ENCODE measurements around the gene CEP72. TPM values are rescaled to one million over a fixed set of nuclear protein-coding genes. Genes with fewer than 3 reads are reported as not detected.

The CEP72 gene
- total and polyA plus RNA-seq, 10 of the 15 experiments (the other 5 are each of a cell fraction or from before 2014, with no cell fraction given), result 0.35 to 13.5 (median 8.3) TPM

DNA sequence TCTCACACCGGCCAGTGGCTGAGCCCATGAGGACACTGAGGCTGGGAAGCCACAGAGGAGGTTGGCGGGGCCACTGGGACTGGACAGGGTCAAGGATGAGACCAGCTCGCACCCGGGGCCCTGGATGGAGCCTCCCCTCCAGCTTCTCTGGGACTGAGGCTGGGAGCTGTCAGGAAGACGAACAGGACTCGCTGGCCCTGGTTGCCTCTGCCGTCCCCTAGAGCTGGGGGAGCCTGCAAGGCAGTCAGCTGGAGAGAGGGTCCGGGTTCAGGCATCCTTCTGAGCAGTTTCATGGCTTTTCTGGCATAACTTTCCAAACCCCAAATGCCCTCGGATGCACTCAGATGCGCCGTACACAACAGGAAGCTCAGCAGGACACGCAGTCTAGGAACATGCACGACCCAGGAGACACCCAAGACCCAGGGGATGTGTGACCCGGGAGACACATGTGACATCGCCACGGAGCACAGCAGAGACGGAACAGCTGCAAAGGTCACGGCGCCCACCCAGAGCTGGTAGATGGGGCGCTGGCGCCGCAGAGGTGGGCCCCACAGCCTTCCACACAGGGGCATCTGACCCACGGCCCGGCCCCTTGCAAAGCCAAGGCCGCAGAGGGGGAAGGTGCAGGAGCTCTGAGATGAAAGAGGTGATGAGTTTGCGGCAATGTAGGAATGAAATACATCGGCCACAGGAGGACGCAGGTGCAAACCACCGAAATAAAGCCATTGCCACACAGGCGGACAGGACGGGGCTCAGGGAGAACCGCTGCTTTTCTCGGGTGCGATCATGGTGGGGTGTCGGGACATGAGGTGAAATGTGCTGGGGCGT is 63.9 kb downstream of the CEP72 start:
- H3K4me1 ChIP-seq (ENCODE audit: control insufficient read depth, insufficient read depth, low read length), result no peaks in the 10 kb centered on the region
- 60% methylated on average over 31 of the region's 36 CpGs for WGBS (ENCODE audit: insufficient coverage, insufficient replicate concordance, low lambda C conversion rate, missing lambda C conversion rate)
- POLR2A ChIA-PET, result no interaction called here
- FAIRE-seq (no peak), ATAC-seq (no peak), DNase-seq (ENCODE audit: low read depth, low spot score) (no peak)
- intact Hi-C loops (cut with micrococcal nuclease; ENCODE audit: unreplicated experiment), result no loop called here
- RAD21 ChIA-PET (ENCODE audit: unreplicated experiment), result no interaction called here
- no peak overlapping the region for H3K4me2 ChIP-seq (ENCODE audit: control insufficient read depth, insufficient read depth)
- H3K4me3 ChIP-seq, result no peak overlapping the region
- H3K79me2 ChIP-seq (ENCODE audit: control insufficient read depth, insufficient read depth, low read length), result no peaks in the 10 kb centered on the region
- H3K36me3 ChIP-seq (ENCODE audit: control insufficient read depth in 2 of 2, insufficient read depth in 2 of 2, low read length in 1 of 2), result no peaks in the 10 kb centered on the region
- BruUV-seq (replicated peaks), result no TSS peak
- no peak overlapping the region for H2AFZ ChIP-seq (ENCODE audit: control insufficient read depth, low read depth, low read length)
- no peaks in the 10 kb centered on the region for H3K9me3 ChIP-seq (replicated peaks; ENCODE audit: control insufficient read depth, insufficient read depth, low read length)
- H4K20me1 ChIP-seq (ENCODE audit: control insufficient read depth, insufficient read depth), result no peaks in the 10 kb centered on the region
- TF ChIP-seq FOS (IDR thresholded peaks at IDR 0.05; ENCODE audit: borderline replicate concordance, extremely low read depth, insufficient read length), result no peak
- SMC1A ChIA-PET (ENCODE audit: uncharacterized antibody, unreplicated experiment), result no interaction called here
- H3K9ac ChIP-seq (ENCODE audit: control insufficient read depth, insufficient read depth, low read length), result no peak overlapping the region
- no peak overlapping the region for H3K27ac ChIP-seq (ENCODE audit: control insufficient read depth, insufficient read depth)
- no peaks in the 10 kb centered on the region for H3K27me3 ChIP-seq (replicated peaks in 1 of 2; ENCODE audit: control insufficient read depth in 2 of 2, insufficient read depth in 2 of 2, low read length in 1 of 2)
- in situ Hi-C loops (cut with MboI), result no loop called here
- CTCF ChIA-PET, result no interaction called here

DNA sequence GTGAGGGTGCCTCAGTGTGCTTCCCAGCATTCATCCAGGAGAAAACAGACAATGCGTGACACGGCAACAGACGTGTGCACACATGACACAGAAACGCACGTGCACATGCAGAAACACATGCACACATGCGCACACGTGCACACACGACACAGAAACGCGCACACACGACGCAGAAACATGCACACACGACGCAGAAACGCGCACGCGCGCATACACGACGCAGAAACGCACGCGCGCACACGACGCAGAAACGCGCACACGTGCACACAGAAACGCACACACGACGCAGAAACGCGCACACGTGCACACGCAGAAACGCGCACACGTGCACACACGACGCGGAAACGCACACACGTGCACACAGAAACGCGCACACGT is 64.5 kb downstream of the CEP72 start:
- Histone ChIP-seq H3K4me2 (ENCODE audit: control insufficient read depth, insufficient read depth) (no peak overlapping the region), H3K79me2 (ENCODE audit: control insufficient read depth, insufficient read depth, low read length) (no peaks in the 10 kb centered on the region), H3K9ac (ENCODE audit: control insufficient read depth, insufficient read depth, low read length) (no peak overlapping the region), H2AFZ (ENCODE audit: control insufficient read depth, low read depth, low read length) (no peak overlapping the region), H3K4me3 (no peak overlapping the region), H3K9me3 (replicated peaks; ENCODE audit: control insufficient read depth, insufficient read depth, low read length) (no peaks in the 10 kb centered on the region), H3K4me1 (ENCODE audit: control insufficient read depth, insufficient read depth, low read length) (no peaks in the 10 kb centered on the region), H4K20me1 (ENCODE audit: control insufficient read depth, insufficient read depth) (no peaks in the 10 kb centered on the region), H3K27me3 (replicated peaks in 1 of 2; ENCODE audit: control insufficient read depth in 2 of 2, insufficient read depth in 2 of 2, low read length in 1 of 2) (no peaks in the 10 kb centered on the region), H3K36me3 (ENCODE audit: control insufficient read depth in 2 of 2, insufficient read depth in 2 of 2, low read length in 1 of 2) (no peaks in the 10 kb centered on the region), H3K27ac (ENCODE audit: control insufficient read depth, insufficient read depth) (no peak overlapping the region)
- ChIA-PET RAD21 (ENCODE audit: unreplicated experiment) (no interaction called here), CTCF (no interaction called here), POLR2A (no interaction called here), SMC1A (ENCODE audit: uncharacterized antibody, unreplicated experiment) (no interaction called here)
- intact Hi-C loops (cut with micrococcal nuclease; ENCODE audit: unreplicated experiment), result no loop called here
- in situ Hi-C loops (cut with MboI), result no loop called here
- DNase-seq (ENCODE audit: low read depth, low spot score) (no peak), ATAC-seq (no peak), FAIRE-seq (no peak)
- TF ChIP-seq BMI1 (IDR thresholded peaks at IDR 0.05; ENCODE audit: borderline replicate concordance) (no peak), CREM (IDR thresholded peaks at IDR 0.05; ENCODE audit: low read depth) (no peak), TARDBP (IDR thresholded peaks at IDR 0.05; ENCODE audit: borderline replicate concordance) (no peak), TCF3 (IDR thresholded peaks at IDR 0.05; ENCODE audit: borderline replicate concordance, insufficient read depth, low read depth, low read length) (peak; percentile 86; the same call in 1 of the 2 replicates), YBX1 (IDR thresholded peaks at IDR 0.05) (no peak), BACH1 (IDR thresholded peaks at IDR 0.05; ENCODE audit: borderline replicate concordance) (no peak)
- TF ChIP-seq, protein P1, sequence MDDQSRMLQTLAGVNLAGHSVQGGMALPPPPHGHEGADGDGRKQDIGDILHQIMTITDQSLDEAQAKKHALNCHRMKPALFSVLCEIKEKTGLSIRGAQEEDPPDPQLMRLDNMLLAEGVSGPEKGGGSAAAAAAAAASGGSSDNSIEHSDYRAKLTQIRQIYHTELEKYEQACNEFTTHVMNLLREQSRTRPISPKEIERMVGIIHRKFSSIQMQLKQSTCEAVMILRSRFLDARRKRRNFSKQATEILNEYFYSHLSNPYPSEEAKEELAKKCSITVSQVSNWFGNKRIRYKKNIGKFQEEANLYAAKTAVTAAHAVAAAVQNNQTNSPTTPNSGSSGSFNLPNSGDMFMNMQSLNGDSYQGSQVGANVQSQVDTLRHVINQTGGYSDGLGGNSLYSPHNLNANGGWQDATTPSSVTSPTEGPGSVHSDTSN (IDR thresholded peaks at IDR 0.05; ENCODE audit: insufficient replicate concordance, low read depth, low read length), result peak; percentile 54
- TF ChIP-seq, protein P2, sequence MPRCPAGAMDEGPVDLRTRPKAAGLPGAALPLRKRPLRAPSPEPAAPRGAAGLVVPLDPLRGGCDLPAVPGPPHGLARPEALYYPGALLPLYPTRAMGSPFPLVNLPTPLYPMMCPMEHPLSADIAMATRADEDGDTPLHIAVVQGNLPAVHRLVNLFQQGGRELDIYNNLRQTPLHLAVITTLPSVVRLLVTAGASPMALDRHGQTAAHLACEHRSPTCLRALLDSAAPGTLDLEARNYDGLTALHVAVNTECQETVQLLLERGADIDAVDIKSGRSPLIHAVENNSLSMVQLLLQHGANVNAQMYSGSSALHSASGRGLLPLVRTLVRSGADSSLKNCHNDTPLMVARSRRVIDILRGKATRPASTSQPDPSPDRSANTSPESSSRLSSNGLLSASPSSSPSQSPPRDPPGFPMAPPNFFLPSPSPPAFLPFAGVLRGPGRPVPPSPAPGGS (IDR thresholded peaks at IDR 0.05; ENCODE audit: borderline replicate concordance, insufficient read depth, low read depth, low read length, poor library complexity, severe bottlenecking), result peak; percentile 91
- WGBS (ENCODE audit: insufficient coverage, insufficient replicate concordance, low lambda C conversion rate, missing lambda C conversion rate), result 89% methylated on average over 34 of the region's 48 CpGs
- BruUV-seq (replicated peaks), result no TSS peak

Data from GM12878 (cell line).